CD4-positive, alpha-beta T cell (primary cell): Measurements from ENCODE around the gene NARS2. TPM values are rescaled to one million over a fixed set of nuclear protein-coding genes. Genes with fewer than 3 reads are reported as not detected.

Experiments used
- ATAC-seq: fragments of 200-7000 bp; cut with Tn5 transposase; one replicate; pipeline ENCODE4 v1.10.0; 2022; ENCODE audit warnings: mild to moderate bottlenecking; ENCODE audit not compliant: poor library complexity
- CTCF ChIA-PET: fragments of 350-600 bp; sonication (Branson Sonifier 250); formaldehyde crosslinking; loops from one replicate; lab custom pipeline; 2021; ENCODE audit warnings: antibody characterized with exemption, inconsistent platforms; lab: Charles Lee
- POLR2A ChIA-PET: fragments of 350-600 bp; sonication (Branson Sonifier 250); formaldehyde crosslinking; loops from one replicate; lab custom pipeline; 2021; ENCODE audit warnings: antibody characterized with exemption, inconsistent platforms; lab: Charles Lee
- DNase-seq, 14 experiments: peaks; one replicate each; pipeline ENCODE4 v3.0.0-alpha.2; 2013 to 2020; ENCODE audit warnings: mixed read lengths in 2 of 14
- H3K27ac ChIP-seq, 2 donors: one replicate each; pipeline versions ENCODE4 v1.5.1 to v1.7.0; 2013; ENCODE audit warnings: low read length in 2 of 2, low read depth in 1 of 2, mild to moderate bottlenecking in 1 of 2
- H3K27me3 ChIP-seq, 2 experiments: 1 replicate in 1 of 2; 2 replicates in 1 of 2; pipeline versions ENCODE4 v1.6.1 to v1.7.0; 2013; ENCODE audit warnings: low read length in 2 of 2, control low read depth in 1 of 2, mild to moderate bottlenecking in 1 of 2, moderate library complexity in 1 of 2; ENCODE audit not compliant: insufficient read depth in 2 of 2, control insufficient read depth in 1 of 2
- H3K36me3 ChIP-seq: one replicate; pipeline ENCODE4 v1.6.1; 2013; ENCODE audit warnings: low read length, control low read depth; ENCODE audit not compliant: insufficient read depth
- H3K4me1 ChIP-seq: one replicate; pipeline ENCODE4 v1.6.1; 2013; ENCODE audit warnings: low read length, control low read depth; ENCODE audit not compliant: insufficient read depth
- H3K4me3 ChIP-seq: one replicate; pipeline ENCODE4 v1.5.1; 2013; ENCODE audit warnings: mild to moderate bottlenecking, low read length, moderate library complexity
- H3K9me3 ChIP-seq, 2 experiments: 1 replicate in 1 of 2; 2 replicates in 1 of 2; pipeline versions ENCODE4 v1.6.1 to v1.7.0; 2013; ENCODE audit warnings: low read length in 2 of 2, mild to moderate bottlenecking in 2 of 2, control low read depth in 1 of 2, moderate library complexity in 1 of 2; ENCODE audit not compliant: control insufficient read depth in 1 of 2, insufficient read depth in 1 of 2
- H3K27ac Mint-ChIP-seq: one replicate; pipeline ENCODE4 v1.8.0; 2020; ENCODE audit warnings: mixed read lengths
- H3K27me3 Mint-ChIP-seq: one replicate; pipeline ENCODE4 v1.8.0; 2021; ENCODE audit warnings: mixed read lengths
- H3K36me3 Mint-ChIP-seq: one replicate; pipeline ENCODE4 v1.8.0; 2021; ENCODE audit warnings: low read depth, mixed read lengths
- H3K4me1 Mint-ChIP-seq: one replicate; pipeline ENCODE4 v1.8.0; 2021; ENCODE audit warnings: low read depth, mixed read lengths
- H3K4me3 Mint-ChIP-seq: one replicate; pipeline ENCODE4 v1.8.0; 2020; ENCODE audit warnings: mild to moderate bottlenecking, mixed read lengths
- H3K9me3 Mint-ChIP-seq: one replicate; pipeline ENCODE4 v1.8.0; 2020; ENCODE audit warnings: mixed read lengths
- CTCF ChIP-seq: fragments of 200-600 bp; IDR thresholded peaks from one replicate; pipeline ENCODE4 v1.8.0; 2022; ENCODE audit warnings: antibody characterized with exemption, mild to moderate bottlenecking
- intact Hi-C, 2 experiments: fragments of 100-400 bp; cut with DNase I in 1 of 2; cut with micrococcal nuclease in 1 of 2; formaldehyde crosslinking; loops; one replicate each; pipeline versions ENCODE4 v1.15.1 to v1.9.0; 2023 to 2025; cut with DNase I, micrococcal nuclease
- total RNA-seq, 174 experiments: library from RNA in 2 of 174; stranded (reverse) in 2 of 174; gene quantifications; one replicate each; pipeline ENCODE4 v1.2.3 and lab custom pipeline; 2021 to 2026

NARS2 gene
- total RNA-seq, 2 experiments from 2014 or later = 8.7 to 9.3 TPM

GRCh38 chr11:78510025-78510596 lies 64.6 kb downstream of the NARS2 start:
- Histone ChIP-seq H3K27ac (no peak overlapping the region), H3K9me3 (peaks cover 0 to 5% of the 10 kb centered on the region in 2 experiments), H3K27me3 (no peaks in the 10 kb centered on the region), H3K4me1 (no peaks in the 10 kb centered on the region), H3K36me3 (no peaks in the 10 kb centered on the region), H3K4me3 (no peak overlapping the region)
- peaks cover 11% of the 10 kb centered on the region for H3K9me3 Mint-ChIP-seq
- H3K4me1 Mint-ChIP-seq = peaks cover 11% of the 10 kb centered on the region
- no peak for TF ChIP-seq CTCF
- no peak overlapping the region for H3K4me3 Mint-ChIP-seq
- H3K27ac Mint-ChIP-seq = no peak overlapping the region
- CTCF ChIA-PET = no interaction called here
- ATAC-seq (no peak), DNase-seq (peak in 1 of 14 experiments; percentile 1)
- POLR2A ChIA-PET = no interaction called here
- intact Hi-C loops = no loop called here
- H3K27me3 Mint-ChIP-seq = no peaks in the 10 kb centered on the region
- peaks cover 60% of the 10 kb centered on the region for H3K36me3 Mint-ChIP-seq

GRCh38 chr11:78504708-78505107 lies 70.0 kb downstream of the NARS2 start:
- TF ChIP-seq CTCF = no peak
- CTCF ChIA-PET = interaction anchor here (1.2 kb wide), 1 partner anchor 16 kb away, joined by 3 read pairs; no protein-coding TSS in a partner anchor
- ATAC-seq = no peak

GRCh38 chr11:78504181-78504580 lies 70.5 kb downstream of the NARS2 start:
- intact Hi-C loops = no loop called here
- Histone ChIP-seq H3K9me3 (no peaks in the 10 kb centered on the region), H3K36me3 (no peaks in the 10 kb centered on the region), H3K4me1 (no peaks in the 10 kb centered on the region), H3K4me3 (no peak overlapping the region), H3K27me3 (no peaks in the 10 kb centered on the region), H3K27ac (no peak overlapping the region)
- H3K27ac Mint-ChIP-seq = no peak overlapping the region
- no peaks in the 10 kb centered on the region for H3K27me3 Mint-ChIP-seq
- POLR2A ChIA-PET = no interaction called here
- H3K4me1 Mint-ChIP-seq = peaks cover 34% of the 10 kb centered on the region
- ATAC-seq (no peak), DNase-seq (no peak)
- H3K36me3 Mint-ChIP-seq = peaks cover 16% of the 10 kb centered on the region
- H3K9me3 Mint-ChIP-seq = no peaks in the 10 kb centered on the region
- no peak for TF ChIP-seq CTCF
- CTCF ChIA-PET = interaction anchor here (1.2 kb wide), 1 partner anchor 16 kb away, joined by 3 read pairs; no protein-coding TSS in a partner anchor
- no peak overlapping the region for H3K4me3 Mint-ChIP-seq

More at GRCh38 chr11:78504708-78505107, 70.0 kb downstream of the NARS2 start:
- Mint-ChIP-seq H3K27ac (no peak overlapping the region), H3K4me3 (no peak overlapping the region), H3K36me3 (peaks cover 21% of the 10 kb centered on the region), H3K4me1 (peaks cover 34% of the 10 kb centered on the region), H3K27me3 (no peaks in the 10 kb centered on the region), H3K9me3 (no peaks in the 10 kb centered on the region)
- H3K9me3 ChIP-seq = no peaks in the 10 kb centered on the region
- no peak overlapping the region for H3K4me3 ChIP-seq
- no peaks in the 10 kb centered on the region for H3K4me1 ChIP-seq
- H3K27ac ChIP-seq = no peak overlapping the region
- intact Hi-C loops = no loop called here
- H3K27me3 ChIP-seq = no peaks in the 10 kb centered on the region
- POLR2A ChIA-PET = no interaction called here
- no peak for DNase-seq
- H3K36me3 ChIP-seq = no peaks in the 10 kb centered on the region
